Stimulated activated CD8-positive, alpha-beta memory T cell treated with anti-CD3 and anti-CD28 coated beads, Interleukin-15, amount 100 ng/mL, for 48 hours (primary cell): ENCODE data around the gene CSAD.
A peak's percentile ranks its signal among the peaks of the same experiment; 100 is the strongest.
"Not testable (repeated sequence)": the region's sequence is repeated elsewhere in the genome, so short reads cannot be mapped to it uniquely, and the experiment has no call there.

ENCODE experiments used
- DNase-seq, 2 donors: peaks; one replicate each; pipeline ENCODE4 v3.0.0-alpha.2; 2020; ENCODE audit warnings: low read depth in 2 of 2

CSAD gene

GRCh38 chr12:53179687-53180219, 972 bp downstream of the CSAD start:
- no peak for DNase-seq

- DNase-seq = not testable (repeated sequence)
Observed at GRCh38 chr12:53178803-53179202, 1.9 kb downstream of the CSAD start.

DNA sequence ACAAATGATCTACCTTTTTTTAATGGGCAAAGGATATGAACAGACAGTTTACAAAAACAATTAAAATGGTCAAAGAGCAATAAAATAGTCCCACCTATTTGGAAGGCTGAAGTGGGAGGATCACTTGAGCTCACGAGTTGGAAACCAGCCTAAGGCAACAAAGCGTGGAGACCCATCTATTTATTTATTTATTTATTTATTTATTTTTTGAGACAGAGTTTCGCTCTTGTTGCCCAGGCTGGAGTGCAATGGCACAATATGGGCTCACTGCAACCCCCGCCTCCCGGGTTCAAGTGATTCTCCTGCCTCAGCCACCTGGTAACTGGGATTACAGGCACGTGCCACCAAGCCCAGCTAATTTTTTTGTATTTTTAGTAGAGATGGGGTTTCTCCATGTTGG, 3.3 kb downstream of the CSAD start:
- not testable (repeated sequence) for DNase-seq

DNA sequence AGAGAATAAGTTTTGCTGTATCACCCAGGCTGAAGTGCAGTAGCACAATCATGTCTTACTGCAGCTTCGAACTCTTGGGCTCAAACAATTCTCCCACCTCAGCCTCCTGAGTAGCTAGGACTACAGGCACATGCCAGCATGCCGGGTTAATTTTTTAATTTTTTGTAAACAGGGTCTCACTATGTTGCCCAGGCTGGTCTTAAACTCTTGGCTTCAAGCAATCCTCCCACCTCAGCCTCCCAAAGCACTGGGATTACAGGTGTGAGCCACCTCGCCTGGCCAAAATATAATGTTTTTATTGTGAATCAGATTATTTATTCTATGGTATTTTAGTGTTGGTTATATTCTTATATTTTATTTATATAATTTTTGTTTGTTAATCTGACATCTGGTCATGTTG, 4.0 kb downstream of the CSAD start:
- DNase-seq = no peak

DNA sequence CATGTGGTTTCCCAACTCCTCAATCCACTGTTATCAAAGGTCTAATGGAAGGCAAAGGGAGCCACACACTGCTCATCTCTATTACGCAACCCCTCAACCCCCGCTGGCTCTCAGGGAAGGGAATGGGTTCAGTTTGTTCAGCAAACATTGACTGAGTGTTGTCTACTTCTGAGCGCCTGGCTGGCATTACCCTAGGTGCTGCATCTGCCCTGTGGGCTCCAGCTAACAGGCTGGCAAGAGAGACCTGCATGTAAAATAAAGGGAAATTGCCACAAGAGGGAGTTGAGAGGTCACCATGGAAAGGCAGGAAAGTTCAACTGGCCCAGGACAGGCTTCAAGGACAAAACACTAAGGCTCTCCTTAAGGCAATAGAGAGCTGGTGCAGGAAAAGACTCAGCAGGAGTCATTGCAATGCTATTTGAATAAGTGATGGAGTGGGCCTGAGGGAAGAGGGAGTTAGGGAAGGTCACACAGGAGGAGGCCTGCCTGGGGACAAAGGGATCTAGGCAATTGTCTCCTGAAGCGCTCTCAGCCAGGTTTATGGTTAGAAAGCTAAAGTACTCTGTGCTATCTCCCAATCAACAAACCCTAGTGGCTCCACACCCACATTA, 5.7 kb downstream of the CSAD start:
- DNase-seq = no peak

DNA sequence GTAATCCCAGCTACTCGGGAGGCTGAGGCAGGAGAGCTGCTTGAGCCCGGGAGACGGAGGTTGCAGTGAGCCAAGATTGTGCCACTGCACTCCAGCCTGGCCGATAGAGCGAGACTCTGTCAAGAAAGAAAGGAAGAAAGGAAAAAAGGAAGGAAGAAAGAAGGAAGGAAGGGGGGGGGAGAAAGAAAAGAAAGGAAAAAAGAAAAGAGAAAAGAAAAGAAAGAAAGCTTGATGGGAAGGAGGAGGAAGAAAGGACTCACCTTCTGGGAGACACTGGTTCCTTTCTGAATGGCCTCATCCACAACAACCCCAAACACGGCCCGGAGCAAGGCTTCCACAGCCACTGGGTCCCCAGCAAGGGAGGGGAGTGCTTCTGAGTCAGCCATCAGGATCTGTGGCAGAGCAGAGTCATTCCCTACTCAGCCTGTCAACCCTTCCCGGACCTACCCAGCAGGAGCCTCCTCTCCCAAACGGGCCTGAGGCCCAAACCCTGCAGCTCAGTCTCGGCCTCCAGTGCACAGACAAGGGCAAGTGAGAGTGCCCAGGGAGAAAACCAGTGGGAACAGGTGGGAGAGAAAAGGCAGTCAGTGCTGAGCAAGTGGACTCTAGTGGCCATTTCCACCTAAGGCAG, 7.5 kb downstream of the CSAD start:
- no peak for DNase-seq

- no peak for DNase-seq
Observed at GRCh38 chr12:53172352-53172751, 8.4 kb downstream of the CSAD start.

- no peak for DNase-seq
Observed at GRCh38 chr12:53171725-53172329, 8.9 kb downstream of the CSAD start.

DNA sequence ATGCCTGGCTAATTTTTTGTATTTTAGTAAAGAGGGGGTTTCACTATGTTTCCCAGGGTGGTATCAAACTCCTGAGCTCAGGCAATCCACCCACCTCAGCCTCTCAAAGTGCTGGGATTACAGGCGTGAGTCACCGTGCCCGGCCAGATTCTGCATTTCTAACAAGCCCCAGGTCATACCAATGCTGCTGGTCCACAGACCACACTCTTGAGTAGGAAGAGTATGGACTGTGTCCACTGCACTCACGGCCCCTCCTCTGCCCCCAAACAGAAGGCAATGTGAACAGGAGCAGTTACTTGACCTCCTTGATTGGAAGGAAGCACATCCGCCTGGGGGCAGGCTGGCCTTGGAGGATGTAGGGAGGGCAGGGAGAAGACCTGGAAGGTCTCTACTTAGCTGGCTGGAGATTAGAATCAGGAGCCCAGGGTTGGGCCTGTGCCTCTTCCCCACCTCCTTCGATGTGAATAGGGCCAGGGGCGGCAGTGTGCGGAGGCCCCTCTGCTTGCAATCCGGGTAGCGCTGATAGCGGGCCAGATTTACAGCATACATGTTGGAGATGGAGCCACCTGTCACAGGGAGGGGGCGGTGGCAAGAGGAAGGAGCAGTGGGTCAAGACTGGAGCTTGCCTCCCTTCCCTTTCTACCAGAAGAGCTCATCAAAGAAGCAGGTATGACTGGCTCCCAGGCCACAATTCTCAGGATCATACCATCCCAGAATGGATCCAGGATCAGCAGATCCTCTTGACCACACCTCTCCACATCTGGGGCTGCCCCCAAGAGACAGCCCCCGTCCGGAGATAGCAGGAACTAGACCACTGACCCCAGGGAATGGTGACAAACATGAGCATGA, 9.6 kb downstream of the CSAD start:
- no peak for DNase-seq

GRCh38 chr12:53170215-53170614, 10.5 kb downstream of the CSAD start:
- DNase-seq = no peak

DNA sequence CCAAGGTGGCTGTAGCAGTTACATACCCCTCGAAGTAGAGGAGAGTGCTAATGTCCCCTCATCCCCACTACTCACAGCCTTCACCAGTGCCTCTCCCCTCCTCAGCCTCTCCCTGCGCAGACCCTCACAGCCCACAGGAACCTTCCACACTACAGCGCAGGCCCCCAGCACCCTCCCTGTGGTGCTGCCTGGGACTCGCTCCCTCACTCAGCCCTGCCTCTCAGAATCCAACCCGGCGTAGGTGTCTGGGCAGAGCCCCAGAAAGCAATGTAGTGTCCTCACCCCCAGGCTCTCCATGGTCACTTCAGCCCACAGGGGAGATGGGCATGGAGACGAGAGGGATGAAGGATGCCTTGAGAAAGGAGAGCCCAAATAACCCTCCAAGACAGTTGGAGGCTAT, 11.1 kb downstream of the CSAD start:
- no peak for DNase-seq

DNA sequence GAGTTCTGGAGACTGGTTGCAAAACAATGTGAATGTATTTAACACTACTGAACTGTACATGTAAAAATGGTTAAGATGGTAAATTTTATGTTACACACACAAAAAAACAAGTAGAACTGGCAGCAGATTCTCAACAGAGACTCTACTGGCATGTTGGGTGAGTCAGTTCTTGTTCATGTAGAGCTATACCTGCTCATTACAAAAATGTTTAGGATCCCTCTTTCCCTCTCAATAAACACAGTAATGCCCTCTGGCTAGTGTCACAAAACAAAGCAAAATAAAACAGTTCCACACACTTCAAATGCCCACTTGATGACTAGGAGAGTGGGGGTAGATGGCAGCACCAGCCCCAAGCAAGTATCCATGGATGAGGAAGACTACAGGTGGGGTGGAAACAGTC, 13.9 kb downstream of the CSAD start:
- no peak for DNase-seq

DNA sequence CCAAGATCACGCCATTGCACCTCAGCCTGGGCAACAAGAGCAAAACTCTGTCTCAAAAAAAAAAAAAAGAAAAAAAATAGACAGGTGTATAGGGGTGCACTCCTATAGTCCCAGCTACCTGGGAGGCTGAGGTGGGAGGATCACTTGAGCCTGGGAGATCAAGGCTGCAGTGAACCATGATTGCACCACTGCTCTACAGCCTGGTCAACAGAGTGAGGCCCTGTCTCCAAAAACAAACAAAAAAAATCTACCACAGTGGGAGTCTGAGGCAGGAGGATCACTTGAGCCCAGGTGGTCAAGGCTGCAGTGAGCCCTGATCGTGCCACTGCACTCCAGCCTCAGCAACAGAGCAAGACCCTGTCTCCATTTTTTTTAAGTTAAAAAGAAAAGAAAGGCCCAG, 17.7 kb downstream of the CSAD start:
- not testable (repeated sequence) for DNase-seq

GRCh38 chr12:53161119-53161911, 19.4 kb downstream of the CSAD start:
- no peak for DNase-seq

DNA sequence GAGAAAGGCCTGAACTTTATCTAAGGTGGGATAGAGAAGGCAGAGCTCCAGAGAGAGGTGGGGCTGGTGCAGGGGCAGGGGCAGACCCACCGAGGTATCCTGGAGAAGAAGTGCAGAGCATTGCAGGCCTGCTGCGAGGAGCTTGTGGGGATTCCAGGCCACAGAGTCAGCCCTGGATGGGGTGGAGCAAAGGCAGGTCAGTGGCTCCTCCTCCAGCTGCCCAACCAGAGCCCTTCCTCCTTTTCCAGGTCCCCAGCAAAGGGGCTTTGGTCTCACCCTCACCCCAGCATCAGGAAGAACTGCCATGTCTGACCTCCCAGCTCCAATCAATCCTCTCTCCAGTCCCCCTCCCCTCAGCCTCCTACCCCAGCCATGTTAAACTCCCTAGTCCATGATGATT, 20.1 kb downstream of the CSAD start:
- no peak for DNase-seq

DNA sequence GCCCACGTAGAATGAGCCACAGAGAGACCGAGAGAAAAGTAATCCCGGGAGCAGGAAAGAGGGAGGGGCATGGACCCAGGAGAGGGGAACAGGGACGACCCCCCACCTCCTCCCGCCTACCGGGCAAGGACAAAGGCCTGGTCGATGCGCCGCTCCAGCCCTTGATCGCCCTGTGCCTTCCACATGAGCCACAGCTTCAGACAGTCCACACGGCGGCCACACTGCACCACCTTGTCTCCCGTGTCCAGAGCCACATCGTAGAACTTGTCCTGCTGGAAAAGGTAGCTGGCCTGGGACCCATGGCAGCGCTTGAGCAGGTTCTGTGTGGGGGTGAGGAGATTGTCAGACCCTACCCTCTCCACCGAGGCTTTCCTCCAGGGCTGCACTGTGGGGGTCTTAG, 20.7 kb downstream of the CSAD start:
- no peak for DNase-seq

GRCh38 chr12:53159195-53159839, 21.4 kb downstream of the CSAD start:
- peak; percentile 78 for DNase-seq

GRCh38 chr12:53152390-53152789, 28.3 kb downstream of the CSAD start:
- DNase-seq = no peak

GRCh38 chr12:53151039-53151438, 29.7 kb downstream of the CSAD start:
- DNase-seq = no peak

DNA sequence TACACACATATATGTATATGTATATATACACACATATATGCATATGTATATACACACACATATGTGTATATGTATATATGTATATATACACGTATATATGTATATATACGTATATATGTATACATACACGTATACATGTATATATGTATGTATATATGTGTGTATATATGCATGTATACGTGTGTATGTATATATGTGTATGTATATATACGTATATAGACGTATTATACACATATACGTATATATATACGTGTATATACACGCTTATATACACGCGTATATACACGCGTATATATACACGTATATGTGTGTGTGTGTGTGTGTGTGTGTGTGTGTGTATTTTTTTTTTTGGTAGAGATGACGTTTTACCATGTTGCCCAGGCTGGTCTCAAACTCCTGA, 33.1 kb downstream of the CSAD start:
- DNase-seq = no peak

DNA sequence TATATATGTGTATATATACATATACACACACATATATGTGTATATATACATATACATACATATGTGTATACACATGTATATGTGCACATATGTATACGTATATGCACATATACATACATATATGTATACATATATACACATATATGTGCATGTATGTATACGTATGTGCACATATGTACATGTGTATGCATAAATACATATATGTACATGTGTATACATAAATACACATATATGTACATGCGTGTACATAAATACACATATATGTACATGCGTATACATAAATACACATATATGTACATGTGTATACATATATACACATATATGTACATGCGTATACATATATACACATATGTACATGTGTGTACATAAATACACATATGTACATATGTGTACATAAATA, 33.5 kb downstream of the CSAD start:
- DNase-seq = no peak
